Activated CD8-positive, alpha-beta memory T cell treated with anti-CD3 and anti-CD28 coated beads for 48 hours (primary cell): ENCODE results near the gene FLT1.

ENCODE experiments used
- DNase-seq, 3 experiments: peaks; one replicate each; pipeline ENCODE4 v3.0.0-alpha.2; 2020; ENCODE audit warnings: low read depth in 2 of 3, low spot score in 2 of 3

The FLT1 gene

DNA sequence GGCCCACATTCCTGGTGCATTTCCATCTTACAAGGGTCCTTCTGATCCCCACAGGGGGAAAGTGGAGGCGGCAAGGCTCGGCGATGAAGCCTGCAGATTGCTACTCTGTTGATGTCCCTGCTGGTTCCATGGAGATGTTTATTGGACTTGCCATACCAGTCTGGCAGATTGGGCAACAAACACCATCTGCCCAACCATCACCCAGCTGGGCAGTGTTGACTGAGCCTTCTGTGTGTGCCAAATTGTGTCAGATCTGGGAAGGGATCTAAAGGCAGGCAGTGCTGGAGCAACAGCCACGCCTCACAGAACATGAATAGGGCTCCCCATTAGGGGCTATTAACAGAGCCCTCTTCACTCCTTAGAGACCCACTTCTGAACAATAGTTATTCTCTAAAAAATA lies 35.0 kb downstream of the FLT1 start:
- no peak for DNase-seq

DNA sequence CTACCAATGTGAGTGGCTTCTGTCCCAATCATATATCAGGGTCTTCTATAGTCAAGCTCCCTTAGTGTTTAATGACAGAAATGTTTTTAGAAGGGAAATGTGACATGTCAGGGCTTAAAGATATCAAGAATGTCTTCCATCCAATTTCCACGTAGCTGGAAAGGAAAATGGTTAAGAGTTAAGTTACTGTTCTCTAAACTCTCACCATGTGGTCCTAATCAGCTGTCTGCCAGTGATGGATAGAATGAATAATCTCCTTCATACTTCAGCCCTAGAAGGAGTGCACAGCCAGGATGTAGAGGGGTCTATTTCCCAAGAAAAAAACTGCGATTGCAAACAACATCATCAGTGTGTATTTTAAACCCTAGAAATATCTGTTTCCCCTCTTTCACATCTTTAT lies 36.3 kb downstream of the FLT1 start:
- no peak for DNase-seq

DNA sequence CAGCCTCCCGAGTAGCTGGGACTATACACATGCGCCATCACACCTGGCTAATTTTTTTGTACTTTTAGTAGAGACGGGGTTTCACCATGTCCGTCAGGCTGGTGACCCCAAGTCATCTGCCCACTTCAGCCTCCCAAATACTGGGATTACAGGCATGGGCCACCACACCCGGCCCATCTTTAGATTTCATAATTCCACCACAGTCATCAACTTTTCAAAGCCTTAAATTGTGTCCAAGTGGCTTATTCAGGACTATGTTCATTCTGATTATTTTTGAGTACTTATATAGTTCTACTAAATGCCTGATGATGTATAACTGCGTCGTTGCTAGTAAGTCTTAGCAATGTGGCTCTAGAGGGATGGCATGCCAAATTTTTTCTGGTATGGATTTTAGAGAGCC lies 36.9 kb downstream of the FLT1 start:
- no peak for DNase-seq

DNA sequence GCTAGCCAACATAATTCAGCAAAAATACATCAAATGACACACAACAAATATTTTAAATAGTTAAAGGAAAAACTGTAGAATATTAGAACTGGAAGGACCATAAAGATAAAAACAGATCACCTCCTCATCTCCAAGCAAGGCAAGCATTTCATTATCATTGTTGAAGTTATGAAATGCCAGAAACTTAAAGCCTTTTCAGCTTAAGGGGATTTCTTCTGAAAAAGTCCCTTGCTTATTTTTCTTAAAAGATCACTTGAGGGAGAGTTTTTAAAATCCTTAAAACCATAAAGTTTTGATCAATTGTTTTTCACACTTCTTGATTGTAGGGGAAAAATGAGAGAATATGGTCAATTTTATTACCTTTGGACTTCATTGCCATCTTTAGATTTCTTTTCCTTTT lies 37.4 kb downstream of the FLT1 start:
- no peak for DNase-seq

DNA sequence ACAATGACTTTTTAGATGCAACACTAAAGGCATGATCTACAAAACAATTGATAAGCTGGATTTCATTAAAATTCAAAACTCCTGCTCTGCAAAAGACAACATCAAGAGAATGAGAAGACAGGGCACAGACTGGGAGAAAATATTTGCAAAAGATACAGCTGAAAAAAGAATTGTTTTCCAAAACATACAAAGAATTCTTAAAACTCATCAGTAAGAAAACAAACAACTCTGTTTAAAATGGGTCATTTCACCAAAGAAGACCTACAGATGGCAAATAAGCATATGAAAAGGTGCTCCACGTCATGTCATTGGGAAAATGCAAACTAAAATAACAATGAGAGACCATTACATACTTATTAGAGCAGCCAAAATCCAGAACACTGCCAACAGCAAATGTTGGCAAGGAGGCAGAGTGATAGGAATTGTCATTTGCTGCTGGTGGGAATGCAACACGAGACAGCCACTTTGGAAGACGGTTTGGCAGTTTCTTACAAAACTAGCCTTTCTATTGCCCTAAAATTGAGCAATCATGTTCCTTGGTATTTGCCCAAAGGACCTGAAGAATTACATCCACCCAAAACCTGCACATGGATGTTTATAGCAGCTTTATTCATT lies 39.2 kb downstream of the FLT1 start:
- no peak for DNase-seq

DNA sequence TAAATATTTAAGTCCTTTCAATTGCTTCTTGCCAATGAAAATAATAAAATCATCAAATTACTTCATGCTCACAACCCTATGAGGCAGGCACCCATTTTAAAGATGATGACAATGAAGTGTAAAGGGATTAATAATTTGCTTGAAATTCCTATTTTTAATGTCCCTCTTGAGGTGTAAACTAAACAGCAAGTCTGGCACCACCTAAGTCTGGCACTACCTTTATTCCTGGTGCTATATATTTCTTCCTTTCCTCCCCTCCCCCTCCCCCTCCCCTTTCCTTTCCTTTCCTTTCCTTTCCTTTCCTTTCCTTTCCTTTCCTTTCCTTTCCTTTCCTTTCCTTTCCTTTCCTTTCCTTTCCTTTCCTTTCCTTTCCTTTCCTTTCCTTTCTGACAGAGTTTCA lies 42.2 kb downstream of the FLT1 start:
- no peak for DNase-seq

DNA sequence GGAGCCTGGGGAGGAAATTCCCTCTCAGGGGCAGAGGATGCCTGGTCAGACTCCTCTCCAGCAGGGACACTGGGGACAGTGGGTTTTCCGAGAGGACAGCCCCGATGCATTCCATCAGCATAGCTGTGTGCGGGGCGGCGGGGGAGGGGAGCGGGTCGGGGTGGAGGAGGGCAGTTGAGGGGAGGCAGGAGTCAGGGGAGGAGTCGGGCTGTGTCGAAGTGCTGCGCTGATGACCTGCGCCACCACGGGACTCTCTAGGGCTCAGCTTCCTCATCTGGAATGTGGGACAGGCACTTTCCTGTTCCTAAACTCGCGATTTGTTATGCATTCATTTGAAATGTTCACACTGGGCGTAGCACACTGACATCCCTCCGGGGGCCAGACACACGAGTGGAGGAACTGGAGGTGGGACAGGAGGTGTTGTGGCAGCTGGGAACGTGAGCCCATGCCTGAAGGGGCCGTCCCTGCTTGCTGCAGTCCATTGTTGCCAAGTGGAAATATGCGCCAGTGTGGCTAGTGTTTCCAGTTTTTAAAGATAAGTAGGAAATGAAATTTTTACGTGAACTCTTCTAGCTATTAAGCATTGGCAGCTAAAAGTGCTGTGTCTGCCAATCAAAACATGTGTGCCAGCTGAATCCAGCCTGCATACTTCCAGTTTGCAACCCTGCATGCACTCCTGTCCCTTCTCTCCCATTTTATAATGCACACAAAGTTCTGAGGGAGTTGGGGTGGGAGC lies 43.3 kb downstream of the FLT1 start:
- DNase-seq, result no peak

DNA sequence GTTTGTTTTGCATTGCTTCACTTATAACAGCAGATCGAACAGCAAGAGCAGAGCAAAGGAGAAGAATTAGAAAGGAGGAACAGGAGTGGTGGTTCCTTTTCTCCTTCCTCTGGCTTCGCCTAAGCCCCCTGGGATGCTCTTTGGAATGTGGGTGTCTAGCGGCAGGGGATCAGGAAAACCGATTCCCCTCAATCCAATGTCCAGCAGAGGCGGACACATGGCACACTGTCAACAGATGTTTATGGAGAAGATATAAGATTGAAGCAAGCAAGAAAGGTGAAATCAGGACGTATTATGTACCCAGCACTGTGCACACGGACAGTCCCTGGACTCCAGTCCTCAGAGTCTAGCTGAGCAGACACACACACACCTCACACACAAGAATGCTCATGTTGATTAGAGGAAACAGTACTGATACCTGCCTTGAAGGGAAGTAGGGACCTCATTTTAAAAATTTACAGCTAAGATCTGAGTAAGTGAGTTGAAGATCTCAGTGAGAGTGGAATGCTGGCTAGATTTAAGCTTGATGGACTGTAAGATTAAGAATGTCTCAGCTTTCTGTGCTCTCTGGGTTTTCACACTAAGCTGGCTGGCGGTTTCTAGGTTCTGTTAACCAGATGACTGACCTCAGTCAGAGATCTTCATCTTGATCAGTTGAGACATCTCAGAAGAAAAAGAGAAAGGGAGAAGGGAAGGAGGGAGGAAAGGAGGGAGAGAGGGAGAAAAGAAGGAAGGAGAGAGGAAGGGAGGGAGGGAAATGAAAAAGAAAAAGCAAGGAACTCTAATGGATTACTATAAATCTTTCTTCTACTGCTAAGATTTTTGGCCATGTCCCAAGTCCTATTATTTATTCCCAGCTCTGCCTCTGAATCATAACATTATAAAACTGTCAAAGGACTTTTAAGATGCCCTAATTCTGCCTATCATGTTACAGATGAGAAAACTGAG lies 44.8 kb downstream of the FLT1 start:
- no peak for DNase-seq

DNA sequence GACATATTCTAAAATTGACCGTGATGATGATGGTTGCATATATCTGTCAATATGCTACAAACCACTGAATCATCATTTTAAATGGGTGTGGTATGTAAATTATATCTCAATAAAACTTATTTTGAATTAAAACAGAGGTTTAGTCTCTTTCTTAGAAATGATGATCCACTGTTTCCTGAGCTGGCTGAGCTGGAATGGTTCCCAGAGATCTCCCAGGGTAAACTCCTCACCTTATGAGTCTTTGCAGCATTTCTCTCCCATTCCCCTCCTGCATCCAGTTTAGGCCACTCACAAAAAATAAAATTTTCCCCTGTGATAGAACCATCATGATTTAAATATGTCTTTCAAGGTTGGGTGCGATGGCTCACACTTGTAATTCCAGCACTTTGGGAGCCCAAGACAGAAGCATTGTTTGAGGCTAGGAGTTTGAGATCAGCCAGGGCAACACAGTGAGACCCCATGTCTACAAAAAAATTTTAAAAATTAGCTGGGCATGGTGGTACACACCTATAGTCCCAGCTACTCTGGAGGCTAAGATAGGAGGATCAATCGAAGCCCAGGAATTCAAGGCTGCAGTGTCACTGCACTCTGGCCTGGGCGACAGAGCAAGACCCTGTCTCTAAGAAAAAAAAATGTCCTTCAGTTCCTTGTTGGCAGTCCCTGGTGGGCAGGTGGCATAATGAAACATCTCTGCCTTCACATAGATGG lies 46.1 kb downstream of the FLT1 start:
- DNase-seq, result no peak

DNA sequence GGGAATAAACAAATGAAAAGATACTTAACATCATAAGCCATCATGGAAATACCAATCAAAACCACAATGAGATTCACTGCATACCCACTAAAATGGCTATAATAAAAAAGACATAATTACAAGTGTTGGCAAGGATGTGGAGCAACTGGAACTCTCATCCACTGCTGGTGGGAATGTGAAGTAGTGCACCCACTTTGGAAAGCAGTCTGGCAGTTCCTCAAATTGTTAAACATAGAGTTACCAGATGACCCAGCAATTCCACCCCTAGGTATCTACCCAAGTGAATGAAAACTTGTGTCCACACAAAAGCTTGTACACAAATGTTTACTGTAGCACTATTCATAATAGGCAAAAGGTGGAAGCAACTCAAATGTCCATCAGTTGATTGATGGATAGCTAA lies 46.9 kb downstream of the FLT1 start:
- no peak for DNase-seq

DNA sequence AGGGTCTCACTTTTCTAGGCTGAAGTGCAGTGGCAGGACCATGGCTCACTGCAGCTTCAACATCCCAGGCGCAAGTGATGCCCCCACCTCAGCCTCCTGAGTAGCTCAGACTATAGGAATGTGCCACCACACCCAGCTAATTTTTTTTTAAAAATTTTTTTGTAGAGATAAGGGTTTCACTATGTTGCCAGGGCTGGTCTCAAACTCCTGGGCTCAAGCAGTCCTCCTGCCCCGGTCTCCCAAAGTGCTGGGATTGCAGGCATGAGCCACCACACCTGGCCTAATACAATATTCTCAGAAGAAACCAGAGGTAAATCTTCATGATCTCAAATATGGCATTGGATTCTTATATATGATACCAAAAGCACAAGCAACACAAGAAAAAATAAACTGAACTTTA lies 47.7 kb downstream of the FLT1 start:
- no peak for DNase-seq

DNA sequence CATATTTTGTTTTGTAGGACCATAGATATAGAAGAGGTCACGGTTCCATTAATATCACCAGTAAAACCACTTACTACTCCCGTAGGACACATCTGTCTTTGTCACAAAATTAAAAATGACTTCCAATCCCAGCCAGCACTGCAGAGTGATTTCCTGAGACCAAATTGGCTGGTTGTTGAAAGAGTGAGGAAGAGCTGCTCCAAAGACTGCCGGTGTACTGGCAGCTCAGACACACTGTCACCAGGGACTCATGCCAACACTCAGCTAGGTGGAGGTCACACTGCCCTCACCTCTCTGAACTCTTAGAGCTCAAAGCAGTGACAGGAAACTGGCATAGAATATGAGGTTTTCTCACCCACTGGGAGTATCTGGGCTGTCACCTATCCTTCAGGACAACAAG lies 52.1 kb downstream of the FLT1 start:
- no peak for DNase-seq

DNA sequence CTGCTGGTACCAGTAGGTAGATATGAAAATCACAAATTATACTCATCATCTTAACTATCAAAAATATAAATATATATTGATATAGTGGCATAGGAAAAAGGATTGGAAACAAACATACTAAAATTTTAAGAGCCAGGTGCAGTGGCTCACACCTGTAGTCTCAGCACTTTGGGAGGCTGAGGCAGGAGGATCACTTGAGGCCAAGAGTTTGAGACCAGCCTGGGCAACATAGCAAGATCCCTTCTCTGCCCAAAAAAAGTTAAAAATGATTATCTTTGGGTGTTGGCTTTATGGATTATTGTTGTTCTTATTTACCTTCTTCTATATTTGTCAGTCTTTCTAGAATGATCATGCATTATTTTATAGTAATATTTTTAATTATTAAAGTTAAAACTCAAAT lies 53.4 kb downstream of the FLT1 start:
- no peak for DNase-seq

DNA sequence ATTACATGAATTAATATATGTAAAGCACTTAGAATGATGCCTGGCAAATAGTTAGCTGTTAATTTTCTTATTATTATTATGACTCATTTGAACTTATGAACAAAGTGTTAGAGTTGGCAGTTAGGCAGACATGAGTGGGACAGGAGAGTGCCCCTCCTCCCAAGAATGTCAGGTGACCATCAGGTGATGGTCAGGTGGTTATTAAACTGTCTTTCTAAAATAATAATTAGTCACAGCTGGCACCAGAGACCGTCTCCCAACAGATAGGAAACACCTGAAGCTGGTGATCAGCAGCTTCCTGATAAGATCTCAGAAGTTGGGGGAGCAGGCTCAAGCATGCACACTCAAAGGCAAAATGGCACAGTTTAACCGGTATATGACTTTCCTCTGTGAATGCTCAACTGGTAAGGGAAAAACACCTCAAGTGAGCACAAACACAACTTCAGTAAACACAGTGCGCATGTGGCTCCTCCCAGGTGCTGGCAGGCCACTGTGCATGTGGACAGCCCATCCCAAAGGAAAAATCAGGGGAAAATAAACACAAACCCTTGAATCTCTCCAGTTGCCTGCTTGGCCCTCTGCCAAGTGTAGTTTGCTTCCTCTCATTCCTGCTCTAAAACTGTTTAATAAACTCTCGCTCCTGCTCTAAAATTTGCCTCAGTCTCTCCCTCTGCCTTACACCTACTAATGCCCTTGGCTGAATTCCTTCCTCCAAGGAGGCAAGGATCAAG lies 54.0 kb downstream of the FLT1 start:
- DNase-seq, result no peak

DNA sequence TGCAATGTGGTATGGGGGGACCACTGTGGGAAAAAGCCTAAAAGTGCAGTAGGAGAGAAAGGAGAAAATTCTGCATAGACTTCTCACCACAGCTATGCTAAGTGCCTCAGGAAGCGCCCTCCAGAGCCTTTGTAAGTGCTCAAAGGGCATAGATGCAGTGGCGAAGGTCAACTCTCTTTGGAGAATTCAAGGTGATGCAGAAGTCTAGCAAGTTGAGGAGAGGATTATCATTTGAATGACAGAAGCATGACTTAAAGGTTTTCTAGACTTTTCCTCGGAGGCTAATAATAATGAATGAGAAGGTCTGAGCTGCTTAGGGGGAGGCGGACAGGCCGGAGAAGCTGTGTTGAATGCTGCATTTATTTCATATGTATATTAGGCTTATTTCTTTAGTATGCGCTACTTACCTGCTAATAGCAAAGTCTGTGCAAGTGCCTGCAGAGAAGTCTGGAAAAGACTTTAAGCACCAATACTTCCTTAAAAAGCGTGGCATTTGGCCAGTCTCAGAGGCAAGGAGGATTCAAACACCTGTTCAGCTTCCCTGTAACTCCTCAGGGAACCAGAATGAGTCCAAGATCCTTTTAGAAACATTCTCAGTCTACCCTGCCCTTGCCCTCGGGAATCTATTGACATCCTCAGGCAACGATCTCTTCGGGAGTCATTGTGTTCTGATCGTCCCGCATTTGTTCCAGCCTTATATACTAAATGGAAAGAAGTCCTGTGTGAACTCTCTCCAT lies 56.2 kb downstream of the FLT1 start:
- no peak for DNase-seq

DNA sequence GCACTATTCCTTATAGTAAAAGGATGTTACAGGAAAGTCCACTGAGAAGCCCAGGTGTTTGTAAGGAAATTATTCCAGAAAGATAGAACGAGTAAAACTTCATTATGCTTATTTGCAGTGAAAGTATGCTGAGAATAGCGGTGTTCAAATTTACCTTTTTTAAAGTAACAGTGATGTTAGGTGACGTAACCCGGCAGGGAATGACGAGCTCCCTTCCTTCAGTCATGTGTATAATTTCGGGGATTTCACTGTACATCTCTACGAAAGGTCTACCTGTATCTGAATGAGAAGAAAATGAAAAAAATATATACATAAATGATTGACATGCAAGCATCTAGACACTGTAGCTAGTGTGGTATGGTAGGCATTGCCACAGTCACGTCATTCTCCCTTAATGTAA lies 56.9 kb downstream of the FLT1 start:
- no peak for DNase-seq

DNA sequence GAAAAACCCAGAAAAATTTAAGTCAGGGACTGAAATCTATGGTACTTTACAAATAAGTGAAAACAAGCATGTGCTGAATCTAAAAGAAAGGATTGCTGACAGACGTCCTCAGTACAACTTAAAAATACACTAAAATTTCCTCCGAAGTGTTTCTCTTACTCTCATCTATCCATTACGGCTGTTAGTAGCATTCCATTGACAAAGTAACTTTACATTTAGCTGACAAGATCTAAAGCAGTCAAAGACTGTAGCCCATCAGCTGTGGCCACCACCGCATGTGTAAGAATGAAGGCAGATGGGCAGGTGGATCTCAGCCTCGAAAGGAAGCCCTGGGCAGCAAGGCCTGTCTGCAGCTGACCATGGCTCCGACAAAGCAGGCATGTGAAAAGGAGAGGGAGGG lies 59.0 kb downstream of the FLT1 start:
- no peak for DNase-seq

DNA sequence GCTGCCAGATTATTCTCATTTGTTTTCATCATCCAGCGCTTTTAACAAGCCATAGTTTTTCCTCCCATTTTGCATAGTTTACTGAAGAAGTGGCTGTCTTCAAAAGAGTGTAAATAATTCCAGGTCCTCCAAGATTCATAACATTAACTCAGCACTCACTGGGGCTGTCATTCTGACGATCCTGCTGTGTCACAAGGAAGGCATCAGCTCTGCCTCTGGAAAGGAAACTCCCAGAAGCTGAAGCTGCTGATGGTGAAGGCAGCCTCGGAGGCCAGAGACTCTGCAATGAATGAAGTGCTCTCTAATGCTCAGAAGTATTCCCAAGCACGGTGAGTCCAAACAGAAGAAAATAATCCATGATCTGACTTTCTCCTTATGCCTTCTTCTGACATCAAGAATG lies 60.0 kb downstream of the FLT1 start:
- no peak for DNase-seq

DNA sequence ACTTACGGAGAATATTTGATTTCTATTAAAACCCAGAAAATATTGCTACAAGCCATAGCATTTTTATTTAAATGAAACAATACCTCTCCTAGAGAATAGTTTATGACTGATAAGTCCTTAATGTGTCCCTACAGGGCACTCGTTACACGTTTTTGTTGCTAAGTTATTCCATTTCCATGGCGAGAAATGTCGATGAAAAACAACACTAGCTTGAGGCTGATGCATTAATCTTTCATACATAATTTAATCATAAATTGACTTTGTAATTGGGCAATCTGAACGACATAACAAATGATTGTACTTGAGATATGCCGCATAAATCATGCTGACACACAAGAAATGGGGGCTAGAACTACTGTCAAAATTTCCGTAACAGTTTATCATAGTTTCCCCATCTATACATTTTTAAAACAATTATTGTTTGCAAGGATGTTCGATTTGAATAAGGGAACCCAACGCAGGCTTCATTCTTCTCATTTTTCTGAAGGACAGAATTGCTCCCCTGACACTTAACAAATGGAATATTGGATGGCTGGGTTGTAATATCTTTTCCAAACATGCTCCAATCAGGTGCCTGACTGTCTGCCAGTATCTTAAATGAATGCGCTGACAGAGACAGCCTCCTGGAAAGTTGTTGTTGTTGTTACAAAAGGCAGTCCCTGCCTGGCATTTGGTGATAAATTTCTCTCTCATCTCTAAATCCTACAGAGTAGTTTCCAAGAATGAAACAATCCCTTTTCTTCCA lies 61.9 kb downstream of the FLT1 start:
- DNase-seq, result no peak
